NT2/D1 (cell line): Measurements from ENCODE around the gene BCL6.

Source experiments
- DNase-seq: peaks from one replicate; pipeline ENCODE4 v3.0.0-alpha.2; 2011; ENCODE audit warnings: low read depth, low spot score
- H3K27me3 ChIP-seq: 2 replicates; pipeline ENCODE4 v1.6.0; 2011; ENCODE audit warnings: mild to moderate bottlenecking; ENCODE audit not compliant: insufficient read length, insufficient read depth
- H3K36me3 ChIP-seq: 2 replicates; pipeline ENCODE4 v1.6.1; 2011; ENCODE audit warnings: mild to moderate bottlenecking, low read length, mixed read lengths; ENCODE audit not compliant: insufficient read depth, insufficient read length
- H3K4me1 ChIP-seq: 2 replicates; pipeline ENCODE4 v1.5.1; 2011; ENCODE audit not compliant: insufficient read depth, insufficient read length
- H3K4me3 ChIP-seq: 2 replicates; pipeline ENCODE4 v1.5.1; 2011; ENCODE audit warnings: low read depth; ENCODE audit not compliant: insufficient read length
- H3K9ac ChIP-seq: 2 replicates; pipeline ENCODE4 v1.6.0; 2011; ENCODE audit warnings: low read depth; ENCODE audit not compliant: insufficient read length
- H3K9me3 ChIP-seq: 2 replicates; pipeline ENCODE4 v1.5.1; 2011; ENCODE audit warnings: mild to moderate bottlenecking, low read length; ENCODE audit not compliant: insufficient read depth
- SUZ12 ChIP-seq: IDR thresholded peaks from 2 replicates; pipeline ENCODE4 v1.6.1; 2011; ENCODE audit not compliant: insufficient read length, insufficient read depth; ENCODE audit errors: extremely low read depth
- YY1 ChIP-seq: IDR thresholded peaks from 2 replicates; pipeline ENCODE4 v1.6.1; 2011; ENCODE audit not compliant: insufficient read length, insufficient read depth
- ZNF274 ChIP-seq: IDR thresholded peaks from 2 replicates; pipeline ENCODE4 v1.6.1; 2011; ENCODE audit warnings: mild to moderate bottlenecking, low read depth, low read length

BCL6 gene

GRCh38 chr3:187705164-187705563, 40.1 kb downstream of the BCL6 start:
- TF ChIP-seq YY1 (no peak), SUZ12 (no peak), ZNF274 (no peak)
- no peaks in the 10 kb centered on the region for H3K9me3 ChIP-seq

GRCh38 chr3:187702507-187703033, 42.7 kb downstream of the BCL6 start, which contains the start of gene RTP2:
Gene RTP2, minus strand, starts transcription at chr3:187702557. Its CDS starts 429 bp downstream, at chr3:187702128.
- Histone ChIP-seq H3K36me3 (no peaks in the 10 kb centered on the region), H3K9ac (no peak within 1 kb of the TSS), H3K27me3 (no peaks in the 10 kb centered on the region), H3K4me1 (no peaks in the 10 kb centered on the region), H3K9me3 (no peaks in the 10 kb centered on the region), H3K4me3 (no peak within 1 kb of the TSS)
- TF ChIP-seq ZNF274 (no peak), SUZ12 (no peak)
- no peak for DNase-seq

More at GRCh38 chr3:187705164-187705563, 40.1 kb downstream of the BCL6 start:
- Histone ChIP-seq H3K36me3 (no peaks in the 10 kb centered on the region), H3K4me3 (no peak overlapping the region), H3K4me1 (no peaks in the 10 kb centered on the region), H3K9ac (no peak overlapping the region), H3K27me3 (no peaks in the 10 kb centered on the region)
- no peak for DNase-seq

GRCh38 chr3:187700249-187700648, 45.0 kb downstream of the BCL6 start:
- DNase-seq = no peak

GRCh38 chr3:187698499-187699399, 46.5 kb downstream of the BCL6 start:
- H3K4me3 ChIP-seq = no peak overlapping the region
- TF ChIP-seq SUZ12 = no peak
- no peak for TF ChIP-seq ZNF274
- H3K9ac ChIP-seq = no peak overlapping the region
- H3K27me3 ChIP-seq = no peaks in the 10 kb centered on the region
- no peaks in the 10 kb centered on the region for H3K36me3 ChIP-seq
- no peak for DNase-seq
- H3K9me3 ChIP-seq = no peaks in the 10 kb centered on the region
- no peaks in the 10 kb centered on the region for H3K4me1 ChIP-seq

More at GRCh38 chr3:187700249-187700648, 45.0 kb downstream of the BCL6 start:
- Histone ChIP-seq H3K27me3 (no peaks in the 10 kb centered on the region), H3K9me3 (no peaks in the 10 kb centered on the region), H3K36me3 (no peaks in the 10 kb centered on the region), H3K4me3 (no peak overlapping the region), H3K9ac (no peak overlapping the region), H3K4me1 (no peaks in the 10 kb centered on the region)
- TF ChIP-seq YY1 (no peak), SUZ12 (no peak), ZNF274 (no peak)

- Histone ChIP-seq H3K27me3 (no peaks in the 10 kb centered on the region), H3K9ac (no peak overlapping the region), H3K4me3 (no peak overlapping the region), H3K36me3 (no peaks in the 10 kb centered on the region), H3K9me3 (no peaks in the 10 kb centered on the region), H3K4me1 (no peaks in the 10 kb centered on the region)
- no peak for TF ChIP-seq SUZ12
- TF ChIP-seq ZNF274 = no peak
- TF ChIP-seq YY1 = no peak
- DNase-seq = no peak
Observed at GRCh38 chr3:187696021-187696420, 49.2 kb downstream of the BCL6 start.

- Histone ChIP-seq H3K36me3 (no peaks in the 10 kb centered on the region), H3K4me3 (no peak overlapping the region), H3K9me3 (no peaks in the 10 kb centered on the region), H3K9ac (no peak overlapping the region), H3K4me1 (no peaks in the 10 kb centered on the region), H3K27me3 (no peaks in the 10 kb centered on the region)
- no peak for DNase-seq
- TF ChIP-seq SUZ12 = no peak
- no peak for TF ChIP-seq YY1
- no peak for TF ChIP-seq ZNF274
Observed at GRCh38 chr3:187695449-187695848, 49.8 kb downstream of the BCL6 start.

GRCh38 chr3:187694801-187695200, 50.5 kb downstream of the BCL6 start:
- H3K36me3 ChIP-seq = no peaks in the 10 kb centered on the region
- no peak overlapping the region for H3K9ac ChIP-seq
- no peak for DNase-seq
- no peaks in the 10 kb centered on the region for H3K27me3 ChIP-seq
- H3K9me3 ChIP-seq = no peaks in the 10 kb centered on the region
- H3K4me3 ChIP-seq = no peak overlapping the region
- TF ChIP-seq YY1 (no peak), ZNF274 (no peak), SUZ12 (no peak)
- no peaks in the 10 kb centered on the region for H3K4me1 ChIP-seq
